ENCODE measurements around the gene PCDHB4. TPM values are rescaled to one million over a fixed set of nuclear protein-coding genes. Genes with fewer than 3 reads are reported as not detected.
"Not testable (repeated sequence)": the region's sequence is repeated elsewhere in the genome, so short reads cannot be mapped to it uniquely, and the experiment has no call there.

The PCDHB4 gene
- polyA plus RNA-seq (2012; ENCODE audit: low read depth, missing spikeins), result not detected

DNA sequence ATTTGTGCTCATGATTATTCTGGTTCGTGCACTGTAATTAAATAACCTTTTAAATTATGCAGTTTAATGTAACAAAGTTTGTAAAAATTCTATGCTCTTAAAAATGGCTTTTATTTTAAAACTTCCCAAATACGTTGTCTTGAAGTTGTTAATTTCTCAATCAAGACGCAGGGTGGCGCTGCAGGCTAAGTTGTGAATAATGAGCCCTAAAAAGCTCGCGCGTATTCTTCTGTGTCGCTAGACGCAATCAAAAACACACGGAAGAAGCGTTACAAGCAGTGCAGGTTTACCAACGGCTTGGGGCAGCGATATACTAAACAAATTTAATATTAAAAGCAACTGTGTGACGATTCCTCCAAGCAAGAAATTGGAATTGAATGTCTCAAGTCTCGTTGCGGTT is at the start of gene PCDHB4:
Gene PCDHB4 (plus strand): TSS at position 256 of the 400 bp plus-strand sequence. CDS start 181 bp downstream, outside the sequence.
- TF ChIP-seq POLR2A (IDR thresholded peaks at IDR 0.05; ENCODE audit: low read depth, low read length), result no peak
- TF ChIP-seq POU2F2 (IDR thresholded peaks at IDR 0.05; ENCODE audit: low read depth, low read length), result no peak
- TF ChIP-seq PAX5 (IDR thresholded peaks at IDR 0.05; ENCODE audit: insufficient read depth, low read length, severe bottlenecking), result no peak
- TF ChIP-seq TAF1 (IDR thresholded peaks at IDR 0.05; ENCODE audit: low read depth, low read length), result no peak
- no peak for TF ChIP-seq POLR2AphosphoS5 (IDR thresholded peaks at IDR 0.05; ENCODE audit: low read depth, low read length)
- no peak for TF ChIP-seq SPI1 (IDR thresholded peaks at IDR 0.05; ENCODE audit: low read depth, low read length)
- no peak for FAIRE-seq
- no peak for DNase-seq (ENCODE audit: insufficient read length, low spot score)

GRCh38 chr5:141077826-141078225 is 43.8 kb upstream of the PCDHB4 start:
- DNase-seq (ENCODE audit: insufficient read length, low spot score) (no peak), FAIRE-seq (no peak)
- TF ChIP-seq TAF1 (IDR thresholded peaks at IDR 0.05; ENCODE audit: low read depth, low read length), result no peak

GRCh38 chr5:141082228-141082627 is 39.4 kb upstream of the PCDHB4 start:
- DNase-seq (ENCODE audit: insufficient read length, low spot score) (no peak), FAIRE-seq (no peak)
- TF ChIP-seq POLR2A (IDR thresholded peaks at IDR 0.05; ENCODE audit: low read depth, low read length), result no peak
- TF ChIP-seq PAX5 (IDR thresholded peaks at IDR 0.05; ENCODE audit: insufficient read depth, low read length, severe bottlenecking), result no peak
- TF ChIP-seq POLR2AphosphoS5 (IDR thresholded peaks at IDR 0.05; ENCODE audit: low read depth, low read length), result no peak
- no peak for TF ChIP-seq POU2F2 (IDR thresholded peaks at IDR 0.05; ENCODE audit: low read depth, low read length)
- no peak for TF ChIP-seq SPI1 (IDR thresholded peaks at IDR 0.05; ENCODE audit: low read depth, low read length)
- TF ChIP-seq TAF1 (IDR thresholded peaks at IDR 0.05; ENCODE audit: low read depth, low read length), result no peak

- DNase-seq (ENCODE audit: insufficient read length, low spot score), result no peak
Measured at GRCh38 chr5:141084487-141084989, 37.1 kb upstream of the PCDHB4 start.

DNA sequence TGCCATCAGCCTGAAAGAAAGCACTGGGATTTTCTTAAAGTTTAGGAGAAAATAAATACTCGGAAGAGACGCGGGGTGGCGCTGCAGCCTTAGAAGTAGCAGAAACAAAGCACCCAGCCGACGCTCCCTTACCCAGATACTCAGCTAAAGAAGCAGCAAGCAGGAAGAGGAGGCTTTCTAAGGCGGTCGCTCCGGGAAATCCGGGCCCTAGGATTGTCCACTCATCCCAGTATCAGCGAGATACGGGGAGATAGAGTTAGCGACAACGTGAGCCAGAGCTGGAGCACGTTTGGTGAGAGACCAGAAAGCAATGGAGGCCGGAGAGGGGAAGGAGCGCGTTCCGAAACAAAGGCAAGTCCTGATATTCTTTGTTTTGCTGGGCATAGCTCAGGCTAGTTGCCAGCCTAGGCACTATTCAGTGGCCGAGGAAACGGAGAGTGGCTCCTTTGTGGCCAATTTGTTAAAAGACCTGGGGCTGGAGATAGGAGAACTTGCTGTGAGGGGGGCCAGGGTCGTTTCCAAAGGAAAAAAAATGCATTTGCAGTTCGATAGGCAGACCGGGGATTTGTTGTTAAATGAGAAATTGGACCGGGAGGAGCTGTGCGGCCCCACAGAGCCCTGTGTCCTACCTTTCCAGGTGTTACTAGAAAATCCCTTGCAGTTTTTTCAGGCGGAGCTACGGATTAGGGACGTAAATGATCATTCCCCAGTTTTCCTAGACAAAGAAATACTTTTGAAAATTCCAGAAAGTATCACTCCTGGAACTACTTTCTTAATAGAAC is 26.9 kb upstream of the PCDHB4 start, which contains the start of gene PCDHB2:
Gene PCDHB2 (plus strand): TSS at position 135 of the 782 bp plus-strand sequence. CDS start 176 bp downstream, at position 311.
- TF ChIP-seq POLR2A (IDR thresholded peaks at IDR 0.05; ENCODE audit: low read depth, low read length), result no peak
- TF ChIP-seq POU2F2 (IDR thresholded peaks at IDR 0.05; ENCODE audit: low read depth, low read length), result no peak
- no peak for TF ChIP-seq TAF1 (IDR thresholded peaks at IDR 0.05; ENCODE audit: low read depth, low read length)
- TF ChIP-seq SPI1 (IDR thresholded peaks at IDR 0.05; ENCODE audit: low read depth, low read length), result no peak
- TF ChIP-seq POLR2AphosphoS5 (IDR thresholded peaks at IDR 0.05; ENCODE audit: low read depth, low read length), result no peak
- TF ChIP-seq PAX5 (IDR thresholded peaks at IDR 0.05; ENCODE audit: insufficient read depth, low read length, severe bottlenecking), result no peak
- no peak for DNase-seq (ENCODE audit: insufficient read length, low spot score)
- no peak for FAIRE-seq

More at GRCh38 chr5:141084487-141084989, 37.1 kb upstream of the PCDHB4 start:
- FAIRE-seq, result no peak
- no peak for TF ChIP-seq PAX5 (IDR thresholded peaks at IDR 0.05; ENCODE audit: insufficient read depth, low read length, severe bottlenecking)
- no peak for TF ChIP-seq POLR2A (IDR thresholded peaks at IDR 0.05; ENCODE audit: low read depth, low read length)
- TF ChIP-seq POU2F2 (IDR thresholded peaks at IDR 0.05; ENCODE audit: low read depth, low read length), result no peak
- TF ChIP-seq TAF1 (IDR thresholded peaks at IDR 0.05; ENCODE audit: low read depth, low read length), result no peak
- no peak for TF ChIP-seq POLR2AphosphoS5 (IDR thresholded peaks at IDR 0.05; ENCODE audit: low read depth, low read length)
- TF ChIP-seq SPI1 (IDR thresholded peaks at IDR 0.05; ENCODE audit: low read depth, low read length), result no peak

DNA sequence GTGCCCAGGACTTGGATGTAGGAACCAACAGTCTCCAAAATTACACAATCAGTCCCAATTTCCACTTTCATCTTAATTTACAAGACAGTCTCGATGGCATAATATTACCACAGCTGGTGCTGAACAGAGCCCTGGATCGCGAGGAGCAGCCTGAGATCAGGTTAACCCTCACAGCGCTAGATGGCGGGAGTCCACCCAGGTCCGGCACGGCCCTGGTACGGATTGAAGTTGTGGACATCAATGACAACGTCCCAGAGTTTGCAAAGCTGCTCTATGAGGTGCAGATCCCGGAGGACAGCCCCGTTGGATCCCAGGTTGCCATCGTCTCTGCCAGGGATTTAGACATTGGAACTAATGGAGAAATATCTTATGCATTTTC is 26.4 kb upstream of the PCDHB4 start:
- no peak for DNase-seq (ENCODE audit: insufficient read length, low spot score)
- no peak for FAIRE-seq
- TF ChIP-seq POLR2AphosphoS5 (IDR thresholded peaks at IDR 0.05; ENCODE audit: low read depth, low read length) (no peak), PAX5 (IDR thresholded peaks at IDR 0.05; ENCODE audit: insufficient read depth, low read length, severe bottlenecking) (no peak), SPI1 (IDR thresholded peaks at IDR 0.05; ENCODE audit: low read depth, low read length) (no peak), POLR2A (IDR thresholded peaks at IDR 0.05; ENCODE audit: low read depth, low read length) (no peak), POU2F2 (IDR thresholded peaks at IDR 0.05; ENCODE audit: low read depth, low read length) (no peak), TAF1 (IDR thresholded peaks at IDR 0.05; ENCODE audit: low read depth, low read length) (no peak)

GRCh38 chr5:141096181-141096580 is 25.4 kb upstream of the PCDHB4 start:
- DNase-seq (ENCODE audit: insufficient read length, low spot score); FAIRE-seq: not testable (repeated sequence)

DNA sequence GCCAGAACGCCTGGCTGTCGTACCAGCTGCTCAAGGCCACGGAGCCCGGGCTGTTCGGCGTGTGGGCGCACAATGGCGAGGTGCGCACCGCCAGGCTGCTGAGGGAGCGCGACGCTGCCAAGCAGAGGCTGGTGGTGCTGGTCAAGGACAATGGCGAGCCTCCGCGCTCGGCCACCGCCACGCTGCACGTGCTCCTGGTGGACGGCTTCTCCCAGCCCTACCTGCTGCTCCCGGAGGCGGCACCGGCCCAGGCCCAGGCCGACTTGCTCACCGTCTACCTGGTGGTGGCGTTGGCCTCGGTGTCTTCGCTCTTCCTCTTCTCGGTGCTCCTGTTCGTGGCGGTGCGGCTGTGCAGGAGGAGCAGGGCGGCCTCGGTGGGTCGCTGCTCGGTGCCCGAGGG is 25.0 kb upstream of the PCDHB4 start:
- not testable (repeated sequence) for FAIRE-seq; DNase-seq (ENCODE audit: insufficient read length, low spot score)

DNA sequence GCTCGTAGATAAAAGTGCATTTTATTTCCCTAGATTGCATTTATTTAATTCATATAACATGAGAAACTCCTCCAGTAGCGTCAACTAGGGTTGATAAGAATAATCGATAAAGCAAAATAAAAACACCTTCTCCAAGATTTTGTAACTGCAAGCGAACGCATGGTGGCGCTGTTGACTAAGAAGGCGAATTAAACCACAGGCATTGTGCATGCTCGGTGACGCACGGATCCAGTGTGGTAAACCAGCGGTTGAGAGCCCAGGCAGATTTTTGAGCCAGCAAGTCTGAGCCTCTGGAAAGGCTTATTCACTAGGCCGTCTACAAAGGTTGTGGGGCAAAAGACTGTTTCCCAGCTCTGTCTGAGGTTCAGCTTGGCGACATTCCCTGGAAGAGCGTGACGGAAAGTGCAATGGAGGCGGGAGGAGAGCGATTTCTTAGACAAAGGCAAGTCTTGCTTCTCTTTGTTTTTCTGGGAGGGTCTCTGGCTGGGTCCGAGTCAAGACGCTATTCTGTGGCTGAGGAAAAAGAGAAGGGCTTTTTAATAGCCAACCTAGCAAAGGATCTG is 21.3 kb upstream of the PCDHB4 start, which contains the start of gene PCDHB3:
Gene PCDHB3 (plus strand): TSS at position 231 of the 563 bp plus-strand sequence. CDS start 177 bp downstream, at position 408.
- FAIRE-seq (no peak), DNase-seq (ENCODE audit: insufficient read length, low spot score) (no peak)
- TF ChIP-seq POU2F2 (IDR thresholded peaks at IDR 0.05; ENCODE audit: low read depth, low read length) (no peak), POLR2AphosphoS5 (IDR thresholded peaks at IDR 0.05; ENCODE audit: low read depth, low read length) (no peak), SPI1 (IDR thresholded peaks at IDR 0.05; ENCODE audit: low read depth, low read length) (no peak), POLR2A (IDR thresholded peaks at IDR 0.05; ENCODE audit: low read depth, low read length) (no peak), TAF1 (IDR thresholded peaks at IDR 0.05; ENCODE audit: low read depth, low read length) (no peak), PAX5 (IDR thresholded peaks at IDR 0.05; ENCODE audit: insufficient read depth, low read length, severe bottlenecking) (no peak)

DNA sequence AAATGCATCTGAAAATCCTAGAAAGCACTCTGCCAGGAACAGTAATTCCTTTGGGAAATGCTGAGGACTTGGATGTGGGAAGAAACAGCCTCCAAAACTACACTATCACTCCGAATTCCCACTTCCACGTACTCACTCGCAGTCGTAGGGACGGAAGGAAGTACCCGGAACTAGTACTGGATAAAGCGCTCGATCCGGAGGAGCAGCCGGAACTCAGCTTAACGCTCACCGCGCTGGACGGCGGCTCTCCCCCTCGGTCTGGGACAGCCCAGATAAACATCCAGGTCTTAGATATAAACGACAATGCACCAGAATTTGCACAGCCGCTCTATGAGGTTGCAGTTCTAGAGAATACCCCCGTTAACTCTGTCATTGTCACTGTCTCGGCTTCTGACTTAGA is 20.6 kb upstream of the PCDHB4 start:
- no peak for DNase-seq (ENCODE audit: insufficient read length, low spot score)
- no peak for FAIRE-seq
- TF ChIP-seq SPI1 (IDR thresholded peaks at IDR 0.05; ENCODE audit: low read depth, low read length), result no peak

DNA sequence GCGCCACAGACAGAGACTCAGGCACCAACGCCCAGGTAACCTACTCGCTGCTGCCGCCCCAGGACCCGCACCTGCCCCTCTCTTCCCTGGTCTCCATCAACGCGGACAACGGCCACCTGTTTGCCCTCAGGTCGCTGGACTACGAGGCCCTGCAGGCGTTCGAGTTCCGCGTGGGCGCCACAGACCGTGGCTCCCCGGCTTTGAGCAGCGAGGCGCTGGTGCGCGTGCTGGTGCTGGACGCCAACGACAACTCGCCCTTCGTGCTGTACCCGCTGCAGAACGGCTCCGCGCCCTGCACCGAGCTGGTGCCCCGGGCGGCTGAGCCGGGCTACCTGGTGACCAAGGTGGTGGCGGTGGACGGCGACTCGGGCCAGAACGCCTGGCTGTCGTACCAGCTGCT is 19.5 kb upstream of the PCDHB4 start:
- FAIRE-seq; DNase-seq (ENCODE audit: insufficient read length, low spot score): not testable (repeated sequence)

DNA sequence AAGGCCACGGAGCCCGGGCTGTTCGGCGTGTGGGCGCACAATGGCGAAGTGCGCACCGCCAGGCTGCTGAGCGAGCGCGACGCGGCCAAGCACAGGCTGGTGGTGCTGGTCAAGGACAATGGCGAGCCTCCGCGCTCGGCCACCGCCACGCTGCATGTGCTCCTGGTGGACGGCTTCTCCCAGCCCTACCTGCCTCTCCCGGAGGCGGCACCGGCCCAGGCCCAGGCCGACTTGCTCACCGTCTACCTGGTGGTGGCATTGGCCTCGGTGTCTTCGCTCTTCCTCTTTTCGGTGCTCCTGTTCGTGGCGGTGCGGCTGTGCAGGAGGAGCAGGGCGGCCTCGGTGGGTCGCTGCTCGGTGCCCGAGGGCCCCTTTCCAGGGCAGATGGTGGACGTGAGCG is 19.1 kb upstream of the PCDHB4 start:
- not testable (repeated sequence) for DNase-seq (ENCODE audit: insufficient read length, low spot score); FAIRE-seq
